ENCODE data around the gene UBXN10.

DNA sequence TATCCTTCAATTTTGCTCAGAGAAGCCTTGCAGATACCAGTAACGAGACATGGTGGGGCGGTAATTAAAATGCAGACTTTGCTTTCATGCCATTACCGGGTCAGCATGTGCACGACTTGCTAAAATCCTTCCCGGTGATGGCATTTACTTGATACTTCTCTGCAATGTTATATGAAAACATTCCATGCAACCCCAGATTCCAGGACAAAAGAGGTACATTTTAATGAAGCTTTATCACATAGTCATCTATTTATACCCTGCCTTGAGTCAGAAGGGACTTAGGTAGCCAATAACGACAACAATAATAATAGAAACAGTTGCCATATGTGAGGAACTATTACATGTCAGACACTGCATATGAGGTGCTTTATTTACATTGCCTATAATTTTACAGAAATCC lies 29.8 kb downstream of the UBXN10 start:
- no peak for TF ChIP-seq EZH2 (optimal IDR thresholded peaks at IDR 0.05; ENCODE audit: low read depth, low read length)
- TF ChIP-seq, protein P1, sequence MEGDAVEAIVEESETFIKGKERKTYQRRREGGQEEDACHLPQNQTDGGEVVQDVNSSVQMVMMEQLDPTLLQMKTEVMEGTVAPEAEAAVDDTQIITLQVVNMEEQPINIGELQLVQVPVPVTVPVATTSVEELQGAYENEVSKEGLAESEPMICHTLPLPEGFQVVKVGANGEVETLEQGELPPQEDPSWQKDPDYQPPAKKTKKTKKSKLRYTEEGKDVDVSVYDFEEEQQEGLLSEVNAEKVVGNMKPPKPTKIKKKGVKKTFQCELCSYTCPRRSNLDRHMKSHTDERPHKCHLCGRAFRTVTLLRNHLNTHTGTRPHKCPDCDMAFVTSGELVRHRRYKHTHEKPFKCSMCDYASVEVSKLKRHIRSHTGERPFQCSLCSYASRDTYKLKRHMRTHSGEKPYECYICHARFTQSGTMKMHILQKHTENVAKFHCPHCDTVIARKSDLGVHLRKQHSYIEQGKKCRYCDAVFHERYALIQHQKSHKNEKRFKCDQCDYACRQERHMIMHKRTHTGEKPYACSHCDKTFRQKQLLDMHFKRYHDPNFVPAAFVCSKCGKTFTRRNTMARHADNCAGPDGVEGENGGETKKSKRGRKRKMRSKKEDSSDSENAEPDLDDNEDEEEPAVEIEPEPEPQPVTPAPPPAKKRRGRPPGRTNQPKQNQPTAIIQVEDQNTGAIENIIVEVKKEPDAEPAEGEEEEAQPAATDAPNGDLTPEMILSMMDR (IDR thresholded peaks at IDR 0.05; ENCODE audit: low read length): no peak

All from MM.1S (cell line).